Spleen (tissue), 7 donors: Measurements from ENCODE around the gene BCL7A.

ENCODE experiments used
- CTCF ChIP-seq, 11 experiments: fragments of 200-600 bp in 7 of 11; fragments of 450-650 bp in 4 of 11; sonication (generic) in 4 of 11; IDR thresholded peaks in 8 of 11; conservative IDR thresholded peaks in 3 of 11; 1 replicate in 7 of 11; 2 replicates in 4 of 11; pipeline versions ENCODE4 v1.4.0 to v1.8.0; 2016 to 2021; ENCODE audit warnings: antibody characterized with exemption in 11 of 11, inconsistent platforms in 4 of 11, mild to moderate bottlenecking in 1 of 11
- POLR2A ChIP-seq, 3 donors: fragments of 450-650 bp; IDR thresholded peaks; one replicate each; pipeline ENCODE4 v1.5.1; 2017; ENCODE audit warnings: antibody characterized with exemption in 3 of 3, mild to moderate bottlenecking in 1 of 3
- donor health status: DM: no; HTN: no; CAD: no; lungs with moderate emphysema.
- donor health status: DM: no; HTN: no; CAD: no.
- donor health status: DM: no; HTN: no; CAD: no.

- TF ChIP-seq CTCF (IDR thresholded peaks at IDR 0.05 in 8 of 11, conservative IDR thresholded peaks at IDR 0.05 in 3 of 11) (no peak), POLR2A (IDR thresholded peaks at IDR 0.05) (no peak)
Measured at GRCh38 chr12:122029620-122030423, 8.1 kb downstream of the BCL7A start.
